ENCODE data around the gene RAMP3. TPM values are rescaled to one million over a fixed set of nuclear protein-coding genes. Genes with fewer than 3 reads are reported as not detected.

RAMP3 gene
- not detected in 2 replicates for total RNA-seq

GRCh38 chr7:45157653-45158401 is at the start of gene RAMP3:
Gene RAMP3 (plus strand): TSS chr7:45157791. CDS start chr7:45157829, 38 bp downstream.

GRCh38 chr7:45111298-45112223 is 46.0 kb upstream of the RAMP3 start, which contains the start of gene TBRG4:
Gene TBRG4 (minus strand): TSS chr7:45111697. CDS start chr7:45109237, 2,460 bp downstream.

Other genes starting within 250 kb of the RAMP3 start
- under 0.01 TPM in 1 of 2 replicates, not detected in the other for gene MYO1G, start 178.8 kb upstream of the RAMP3 start, total RNA-seq
- 52.6 and 68.6 TPM in 2 replicates for gene CCM2, start 157.6 kb upstream of the RAMP3 start, total RNA-seq
- 3.5 and 4.0 TPM in 2 replicates for gene NACAD, start 68.8 kb upstream of the RAMP3 start, total RNA-seq
- gene TBRG4, start 46.1 kb upstream of the RAMP3 start, total RNA-seq = 69.2 and 87.7 TPM in 2 replicates